Measurements from ENCODE around the gene LENEP.
A peak's percentile ranks its signal among the peaks of the same experiment; 100 is the strongest.

DNA sequence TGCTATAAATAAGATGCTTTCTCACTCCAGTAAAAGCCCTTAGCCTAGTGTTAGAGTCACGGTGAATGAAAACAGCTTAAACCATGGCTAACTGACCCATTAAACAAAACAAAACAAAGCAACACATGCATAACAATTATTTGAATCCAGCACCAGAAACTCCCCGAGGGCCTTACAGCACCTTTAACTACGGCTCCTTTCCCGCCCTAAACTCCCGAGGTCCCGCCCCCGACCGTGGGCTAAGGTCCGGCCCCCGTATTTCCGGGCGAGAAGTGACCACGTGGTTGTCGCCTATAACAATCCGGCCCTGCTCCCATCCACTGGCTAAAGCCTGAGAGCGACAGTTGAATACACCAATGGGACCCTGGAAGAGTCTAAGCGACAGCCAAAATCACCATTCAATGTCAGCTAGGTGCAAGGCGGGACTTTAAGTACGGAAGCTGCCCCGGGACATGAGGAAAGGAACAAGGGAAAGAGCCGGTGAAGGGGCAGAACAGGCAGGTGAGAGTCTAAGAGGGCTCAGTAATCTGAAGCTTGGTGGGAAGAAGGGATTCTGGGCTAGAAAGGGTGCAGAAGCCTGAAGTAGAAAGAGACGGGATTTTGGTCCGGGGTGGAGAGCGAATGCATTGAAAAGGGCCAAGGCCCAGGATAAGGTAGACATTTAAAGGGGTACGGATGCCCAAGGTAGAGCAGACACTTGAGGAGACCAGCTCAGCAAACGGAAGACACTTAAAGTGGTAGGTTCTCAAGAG is 10.3 kb upstream of the LENEP start, which contains the start of gene FLAD1:
- TF ChIP-seq, protein P1, sequence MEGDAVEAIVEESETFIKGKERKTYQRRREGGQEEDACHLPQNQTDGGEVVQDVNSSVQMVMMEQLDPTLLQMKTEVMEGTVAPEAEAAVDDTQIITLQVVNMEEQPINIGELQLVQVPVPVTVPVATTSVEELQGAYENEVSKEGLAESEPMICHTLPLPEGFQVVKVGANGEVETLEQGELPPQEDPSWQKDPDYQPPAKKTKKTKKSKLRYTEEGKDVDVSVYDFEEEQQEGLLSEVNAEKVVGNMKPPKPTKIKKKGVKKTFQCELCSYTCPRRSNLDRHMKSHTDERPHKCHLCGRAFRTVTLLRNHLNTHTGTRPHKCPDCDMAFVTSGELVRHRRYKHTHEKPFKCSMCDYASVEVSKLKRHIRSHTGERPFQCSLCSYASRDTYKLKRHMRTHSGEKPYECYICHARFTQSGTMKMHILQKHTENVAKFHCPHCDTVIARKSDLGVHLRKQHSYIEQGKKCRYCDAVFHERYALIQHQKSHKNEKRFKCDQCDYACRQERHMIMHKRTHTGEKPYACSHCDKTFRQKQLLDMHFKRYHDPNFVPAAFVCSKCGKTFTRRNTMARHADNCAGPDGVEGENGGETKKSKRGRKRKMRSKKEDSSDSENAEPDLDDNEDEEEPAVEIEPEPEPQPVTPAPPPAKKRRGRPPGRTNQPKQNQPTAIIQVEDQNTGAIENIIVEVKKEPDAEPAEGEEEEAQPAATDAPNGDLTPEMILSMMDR (IDR thresholded peaks at IDR 0.05) = no peak
- TF ChIP-seq, protein P2, sequence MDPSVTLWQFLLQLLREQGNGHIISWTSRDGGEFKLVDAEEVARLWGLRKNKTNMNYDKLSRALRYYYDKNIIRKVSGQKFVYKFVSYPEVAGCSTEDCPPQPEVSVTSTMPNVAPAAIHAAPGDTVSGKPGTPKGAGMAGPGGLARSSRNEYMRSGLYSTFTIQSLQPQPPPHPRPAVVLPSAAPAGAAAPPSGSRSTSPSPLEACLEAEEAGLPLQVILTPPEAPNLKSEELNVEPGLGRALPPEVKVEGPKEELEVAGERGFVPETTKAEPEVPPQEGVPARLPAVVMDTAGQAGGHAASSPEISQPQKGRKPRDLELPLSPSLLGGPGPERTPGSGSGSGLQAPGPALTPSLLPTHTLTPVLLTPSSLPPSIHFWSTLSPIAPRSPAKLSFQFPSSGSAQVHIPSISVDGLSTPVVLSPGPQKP (IDR thresholded peaks at IDR 0.05; ENCODE audit: low read depth, low read length) = no peak
- TF ChIP-seq EP300 (IDR thresholded peaks at IDR 0.05) = no peak
- TF ChIP-seq RCOR1 (IDR thresholded peaks at IDR 0.05; ENCODE audit: low read depth, low read length) = no peak
- TF ChIP-seq, protein P3, sequence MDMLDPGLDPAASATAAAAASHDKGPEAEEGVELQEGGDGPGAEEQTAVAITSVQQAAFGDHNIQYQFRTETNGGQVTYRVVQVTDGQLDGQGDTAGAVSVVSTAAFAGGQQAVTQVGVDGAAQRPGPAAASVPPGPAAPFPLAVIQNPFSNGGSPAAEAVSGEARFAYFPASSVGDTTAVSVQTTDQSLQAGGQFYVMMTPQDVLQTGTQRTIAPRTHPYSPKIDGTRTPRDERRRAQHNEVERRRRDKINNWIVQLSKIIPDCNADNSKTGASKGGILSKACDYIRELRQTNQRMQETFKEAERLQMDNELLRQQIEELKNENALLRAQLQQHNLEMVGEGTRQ (IDR thresholded peaks at IDR 0.05) = peak; percentile 91
- TF ChIP-seq SMC3 (IDR thresholded peaks at IDR 0.05) = no peak
- TF ChIP-seq, protein P4, sequence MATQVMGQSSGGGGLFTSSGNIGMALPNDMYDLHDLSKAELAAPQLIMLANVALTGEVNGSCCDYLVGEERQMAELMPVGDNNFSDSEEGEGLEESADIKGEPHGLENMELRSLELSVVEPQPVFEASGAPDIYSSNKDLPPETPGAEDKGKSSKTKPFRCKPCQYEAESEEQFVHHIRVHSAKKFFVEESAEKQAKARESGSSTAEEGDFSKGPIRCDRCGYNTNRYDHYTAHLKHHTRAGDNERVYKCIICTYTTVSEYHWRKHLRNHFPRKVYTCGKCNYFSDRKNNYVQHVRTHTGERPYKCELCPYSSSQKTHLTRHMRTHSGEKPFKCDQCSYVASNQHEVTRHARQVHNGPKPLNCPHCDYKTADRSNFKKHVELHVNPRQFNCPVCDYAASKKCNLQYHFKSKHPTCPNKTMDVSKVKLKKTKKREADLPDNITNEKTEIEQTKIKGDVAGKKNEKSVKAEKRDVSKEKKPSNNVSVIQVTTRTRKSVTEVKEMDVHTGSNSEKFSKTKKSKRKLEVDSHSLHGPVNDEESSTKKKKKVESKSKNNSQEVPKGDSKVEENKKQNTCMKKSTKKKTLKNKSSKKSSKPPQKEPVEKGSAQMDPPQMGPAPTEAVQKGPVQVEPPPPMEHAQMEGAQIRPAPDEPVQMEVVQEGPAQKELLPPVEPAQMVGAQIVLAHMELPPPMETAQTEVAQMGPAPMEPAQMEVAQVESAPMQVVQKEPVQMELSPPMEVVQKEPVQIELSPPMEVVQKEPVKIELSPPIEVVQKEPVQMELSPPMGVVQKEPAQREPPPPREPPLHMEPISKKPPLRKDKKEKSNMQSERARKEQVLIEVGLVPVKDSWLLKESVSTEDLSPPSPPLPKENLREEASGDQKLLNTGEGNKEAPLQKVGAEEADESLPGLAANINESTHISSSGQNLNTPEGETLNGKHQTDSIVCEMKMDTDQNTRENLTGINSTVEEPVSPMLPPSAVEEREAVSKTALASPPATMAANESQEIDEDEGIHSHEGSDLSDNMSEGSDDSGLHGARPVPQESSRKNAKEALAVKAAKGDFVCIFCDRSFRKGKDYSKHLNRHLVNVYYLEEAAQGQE (IDR thresholded peaks at IDR 0.05) = no peak
- TF ChIP-seq CEBPB (IDR thresholded peaks at IDR 0.05) = no peak

Measured in A549 (cell line).